UCSD-AML1 (cell line): ENCODE measurements around the gene HIGD2A.

Source experiments
- DNase-seq: peaks from one replicate; lab custom pipeline; 2025; ENCODE audit not compliant: unreplicated experiment; lab: John Stamatoyannopoulos, UW

HIGD2A gene

GRCh38 chr5:176388444-176389134 lies at the start of gene HIGD2A, which contains the start of gene NOP16:
Gene HIGD2A (plus strand): TSS chr5:176388751. CDS start chr5:176388820, 69 bp downstream.
Gene NOP16 (minus strand): TSS chr5:176388598. CDS start chr5:176388539, 59 bp downstream.
- peak; percentile 98 for DNase-seq

- no peak for DNase-seq
These were observed 49.2 kb upstream of the HIGD2A start for GRCh38 chr5:176339304-176339703.

- DNase-seq = no peak
These were observed 47.0 kb upstream of the HIGD2A start for GRCh38 chr5:176341325-176342157.

GRCh38 chr5:176342158-176342483 lies 46.4 kb upstream of the HIGD2A start:
- no peak for DNase-seq

- no peak for DNase-seq
These were observed 45.6 kb upstream of the HIGD2A start for GRCh38 chr5:176342766-176343458.

GRCh38 chr5:176350416-176350815 lies 38.1 kb upstream of the HIGD2A start:
- no peak for DNase-seq

- no peak for DNase-seq
These were observed 36.3 kb upstream of the HIGD2A start for GRCh38 chr5:176352116-176352878.

GRCh38 chr5:176353533-176353932 lies 35.0 kb upstream of the HIGD2A start:
- DNase-seq = no peak

- DNase-seq = no peak
These were observed 33.0 kb upstream of the HIGD2A start for GRCh38 chr5:176355400-176356178.

- DNase-seq = no peak
These were observed 32.4 kb upstream of the HIGD2A start for GRCh38 chr5:176356179-176356566.

GRCh38 chr5:176359658-176360057 lies 28.9 kb upstream of the HIGD2A start:
- no peak for DNase-seq

- no peak for DNase-seq
These were observed 27.6 kb upstream of the HIGD2A start for GRCh38 chr5:176360894-176361436.

GRCh38 chr5:176361437-176362232 lies 26.9 kb upstream of the HIGD2A start, which contains the start of gene KIAA1191:
Gene KIAA1191 (minus strand): TSS chr5:176361764. CDS start chr5:176359508, 2,256 bp downstream.
- DNase-seq = peak; percentile 97

- no peak for DNase-seq
These were observed 26.4 kb upstream of the HIGD2A start for GRCh38 chr5:176362233-176362490.

GRCh38 chr5:176364765-176365350 lies 23.7 kb upstream of the HIGD2A start:
- DNase-seq = no peak

GRCh38 chr5:176365351-176366231 lies 23.0 kb upstream of the HIGD2A start, which contains the start of gene ARL10:
Gene ARL10 (plus strand): TSS chr5:176365487. CDS start chr5:176365564, 77 bp downstream.
- no peak for DNase-seq

- no peak for DNase-seq
These were observed 22.2 kb upstream of the HIGD2A start for GRCh38 chr5:176366232-176366894.
